GM21515 (cell line): Measurements from ENCODE around the gene THBD.

Experiments used
- ATAC-seq: cut with Tn5 transposase; IDR thresholded peaks from one replicate; pipeline ENCODE4 v1.9.1; 2021; ENCODE audit not compliant: unreplicated experiment

Gene THBD

GRCh38 chr20:23063581-23063980, 14.1 kb upstream of the THBD start:
- no peak for ATAC-seq

GRCh38 chr20:23063168-23063567, 13.7 kb upstream of the THBD start:
- no peak for ATAC-seq

GRCh38 chr20:23062632-23063031, 13.2 kb upstream of the THBD start:
- ATAC-seq, result no peak

- no peak for ATAC-seq
Measured at GRCh38 chr20:23061734-23062561, 12.5 kb upstream of the THBD start.

GRCh38 chr20:23061262-23061661, 11.8 kb upstream of the THBD start:
- no peak for ATAC-seq

DNA sequence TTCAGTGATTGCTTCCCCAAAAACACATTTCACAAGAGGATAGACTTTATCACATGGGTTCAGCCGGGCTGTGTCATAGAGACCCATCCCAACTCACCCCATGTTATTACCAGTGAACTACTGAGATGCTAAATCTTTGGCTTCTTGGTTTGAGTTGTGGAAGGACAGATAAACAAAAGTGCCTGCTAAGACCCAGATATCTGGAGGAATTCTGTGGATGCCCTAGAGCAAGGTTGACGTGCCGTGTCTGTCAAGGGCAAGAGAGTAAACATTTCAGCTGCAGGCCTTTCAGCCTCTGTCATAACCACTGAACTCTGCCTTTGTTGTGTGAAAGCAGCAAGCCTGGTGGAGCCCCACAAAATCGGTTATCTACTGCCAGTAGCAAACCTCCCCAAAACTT, 11.2 kb upstream of the THBD start:
- no peak for ATAC-seq

DNA sequence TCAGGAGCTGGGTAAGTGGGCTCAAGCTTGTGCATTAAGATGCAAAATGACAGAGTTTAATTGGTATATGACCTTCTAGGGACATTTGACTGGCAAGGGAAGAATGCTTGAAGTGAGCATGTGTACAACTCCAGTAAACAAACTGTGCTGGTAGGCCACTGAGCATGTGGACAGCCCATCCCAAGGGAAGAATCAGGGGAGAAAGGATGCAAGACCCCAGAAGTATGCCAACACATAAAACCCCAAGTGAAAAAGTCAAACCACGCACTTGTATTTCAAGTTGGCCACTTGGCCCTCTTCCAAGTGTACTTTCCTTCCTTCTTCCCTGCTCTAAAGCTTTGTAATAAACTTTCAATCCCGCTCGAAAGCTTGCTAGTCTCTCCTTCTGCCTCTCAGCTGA, 10.4 kb upstream of the THBD start:
- ATAC-seq, result no peak

GRCh38 chr20:23059001-23059400, 9.5 kb upstream of the THBD start:
- no peak for ATAC-seq

GRCh38 chr20:23058240-23058639, 8.8 kb upstream of the THBD start:
- no peak for ATAC-seq

DNA sequence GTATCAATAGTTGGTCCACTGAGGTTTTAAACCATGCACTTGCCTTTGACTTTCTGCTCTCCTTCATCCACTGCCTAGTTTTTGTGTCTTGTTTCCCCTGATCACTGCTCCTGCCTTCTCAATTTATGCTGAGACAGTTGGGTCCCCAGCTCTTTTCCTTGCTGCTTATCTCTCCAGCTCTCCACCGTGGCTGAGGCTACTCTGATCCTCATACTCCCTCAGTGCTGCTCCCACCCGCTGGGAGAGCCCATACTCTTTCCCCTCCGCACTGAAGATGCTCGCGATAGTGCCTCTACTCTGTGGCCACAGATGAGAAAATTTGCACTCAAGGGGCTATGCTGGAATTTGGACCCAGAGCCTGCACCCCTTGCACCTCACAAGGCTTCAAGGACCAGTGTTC, 3.4 kb upstream of the THBD start:
- no peak for ATAC-seq

DNA sequence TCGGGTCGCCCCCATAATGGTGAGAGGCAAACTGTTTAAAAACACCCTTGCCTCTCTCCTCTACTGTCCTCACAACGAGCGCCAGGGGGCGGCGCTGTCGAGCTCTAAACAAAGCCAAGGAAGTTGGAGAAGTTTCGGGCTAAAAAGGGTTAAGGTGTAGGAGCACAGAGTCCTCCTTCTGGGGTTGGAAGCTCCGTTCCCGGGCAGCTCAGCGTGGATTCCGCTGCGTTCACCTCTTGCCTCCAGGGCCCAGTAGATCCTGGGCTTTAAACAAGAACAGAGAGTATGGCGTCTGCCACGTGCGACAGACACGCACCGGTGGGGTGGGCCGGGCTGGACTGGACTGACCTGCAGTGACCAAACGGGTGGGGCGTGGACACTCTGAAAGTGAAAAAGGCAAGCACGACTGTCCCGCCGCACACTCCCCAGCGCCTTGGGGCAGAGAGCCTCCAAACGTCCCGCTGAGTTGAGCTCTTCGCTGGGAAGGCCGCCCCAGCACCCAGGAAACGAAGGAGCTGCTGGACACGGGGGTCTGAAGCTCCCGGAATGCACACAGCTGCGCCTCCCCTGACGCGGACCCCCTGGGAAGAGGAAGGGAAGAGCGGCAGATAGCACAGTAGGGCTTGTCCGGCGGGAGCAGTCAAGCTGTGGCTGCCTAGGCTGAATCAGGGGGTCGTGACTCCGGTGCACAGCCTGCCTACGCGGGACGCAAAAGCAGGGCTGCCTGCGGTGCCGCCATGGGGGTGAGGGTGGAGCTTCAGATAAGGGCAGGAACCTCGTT, 1.6 kb upstream of the THBD start:
- ATAC-seq, result no peak

GRCh38 chr20:23050076-23050838, 785 bp upstream of the THBD start:
- no peak for ATAC-seq

GRCh38 chr20:23048283-23049200, 930 bp downstream of the THBD start:
- no peak for ATAC-seq

- no peak for ATAC-seq
Measured at GRCh38 chr20:23047738-23048214, 1.7 kb downstream of the THBD start.

DNA sequence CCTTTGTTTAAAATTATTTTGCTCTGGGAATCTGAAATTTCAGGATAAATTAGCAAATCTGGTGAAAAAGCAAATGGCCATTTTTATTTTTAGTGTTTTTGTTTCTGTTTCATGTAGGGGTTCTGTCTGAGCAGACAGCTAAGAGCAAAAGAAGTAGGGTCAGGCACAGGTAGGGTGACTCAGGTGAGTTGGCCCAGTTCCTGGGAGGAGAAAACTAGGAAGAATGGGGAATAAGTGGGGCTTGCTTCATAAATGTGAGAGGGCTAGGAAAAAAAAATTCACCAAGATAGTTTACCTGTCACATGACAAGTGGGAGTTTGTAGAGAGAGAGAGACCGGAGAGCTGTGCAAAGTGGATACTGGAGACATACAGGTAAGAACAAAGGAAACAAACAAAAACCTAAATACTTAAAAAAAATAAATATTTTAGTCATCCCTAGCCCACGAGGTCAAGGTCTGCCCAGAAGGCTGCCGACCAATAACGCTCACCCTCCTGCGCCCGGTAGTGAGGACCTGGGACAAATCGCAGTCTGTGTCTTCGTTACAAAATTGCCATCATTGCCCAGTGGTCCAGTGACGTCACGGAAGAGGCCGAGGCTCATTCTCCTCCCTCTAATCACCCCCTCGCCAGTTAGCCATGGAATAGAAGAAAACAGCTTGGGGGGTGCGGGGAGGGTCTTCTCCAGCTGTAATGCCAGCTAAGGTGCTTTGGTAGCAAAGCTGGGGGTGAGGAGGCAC, 2.3 kb downstream of the THBD start:
- no peak for ATAC-seq

GRCh38 chr20:23046431-23046830, 3.0 kb downstream of the THBD start:
- no peak for ATAC-seq

GRCh38 chr20:23043376-23043775, 6.1 kb downstream of the THBD start:
- ATAC-seq, result no peak

- ATAC-seq, result no peak
Measured at GRCh38 chr20:23042270-23042669, 7.2 kb downstream of the THBD start.

DNA sequence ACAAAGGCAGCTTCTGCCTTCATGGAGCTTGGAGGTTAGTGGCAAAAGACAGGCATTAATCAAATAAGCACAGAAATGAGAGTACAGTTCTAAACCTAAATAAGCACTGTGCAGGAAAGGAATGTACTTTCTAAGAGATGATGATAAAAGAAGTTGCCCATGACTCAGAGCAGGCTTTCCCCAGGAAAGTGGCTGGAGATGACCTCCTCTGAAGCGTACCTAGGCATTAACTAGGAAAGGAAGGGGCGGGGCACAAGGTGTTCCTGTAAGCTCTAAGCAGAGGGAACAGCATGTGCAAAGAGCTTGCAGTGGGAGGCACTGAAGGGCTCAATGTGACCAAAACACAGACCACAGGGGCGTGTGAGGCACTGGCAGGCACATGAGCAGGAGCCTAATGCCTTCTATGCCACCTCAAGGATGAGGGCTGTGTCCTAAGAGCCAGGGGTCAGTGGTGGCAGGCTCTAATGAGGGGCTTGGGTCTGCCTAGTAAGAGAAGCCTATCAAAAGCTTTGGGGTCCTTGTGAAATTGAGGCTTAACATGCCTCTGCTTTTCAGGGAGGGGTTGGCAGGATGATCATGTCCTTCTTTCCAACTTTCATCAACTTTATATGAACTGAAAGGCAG, 9.5 kb downstream of the THBD start:
- ATAC-seq, result no peak
